NCI-H774 (cell line): ENCODE measurements around the gene TAF10.

Source experiments
- DNase-seq: peaks from one replicate; lab custom pipeline; 2025; lab: John Stamatoyannopoulos, UW

The TAF10 gene

GRCh38 chr11:6640985-6641701 lies 29.1 kb upstream of the TAF10 start:
- DNase-seq, result no peak

GRCh38 chr11:6640036-6640984 lies 28.3 kb upstream of the TAF10 start:
- no peak for DNase-seq

- no peak for DNase-seq
Observed at GRCh38 chr11:6638429-6638828, 26.4 kb upstream of the TAF10 start.

GRCh38 chr11:6637871-6638270 lies 25.9 kb upstream of the TAF10 start:
- DNase-seq, result no peak

GRCh38 chr11:6636480-6636879 lies 24.5 kb upstream of the TAF10 start:
- DNase-seq, result no peak

- no peak for DNase-seq
Observed at GRCh38 chr11:6635082-6635932, 23.3 kb upstream of the TAF10 start.

- DNase-seq, result no peak
Observed at GRCh38 chr11:6634534-6634933, 22.5 kb upstream of the TAF10 start.

- no peak for DNase-seq
Observed at GRCh38 chr11:6633422-6634408, 21.7 kb upstream of the TAF10 start.

GRCh38 chr11:6632116-6633073 lies 20.4 kb upstream of the TAF10 start:
- DNase-seq, result no peak

- DNase-seq, result no peak
Observed at GRCh38 chr11:6631361-6631890, 19.4 kb upstream of the TAF10 start.

GRCh38 chr11:6630632-6631291 lies 18.7 kb upstream of the TAF10 start:
- no peak for DNase-seq

- DNase-seq, result peak; percentile 36
Observed at GRCh38 chr11:6629892-6630631, 18.0 kb upstream of the TAF10 start.

GRCh38 chr11:6629573-6629891 lies 17.5 kb upstream of the TAF10 start:
- no peak for DNase-seq

DNA sequence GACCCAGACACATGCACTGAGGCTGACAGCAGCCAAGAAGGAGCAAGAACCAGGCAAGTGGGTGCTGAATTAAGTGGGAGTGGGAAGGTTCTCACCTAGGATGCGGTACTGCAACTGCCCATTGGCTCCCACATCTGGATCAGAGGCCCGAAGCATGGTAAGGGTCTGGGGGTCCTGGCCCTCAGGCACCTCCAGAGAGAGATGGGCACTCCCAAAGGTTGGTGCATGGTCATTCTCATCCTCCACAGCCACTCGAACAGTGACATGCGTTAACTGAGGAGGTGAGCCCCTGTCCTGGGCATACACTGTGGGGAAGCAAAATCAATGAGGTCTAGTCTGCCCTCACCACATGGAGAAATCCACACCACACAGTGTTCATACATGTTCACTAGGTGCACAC lies 16.5 kb upstream of the TAF10 start:
- no peak for DNase-seq

DNA sequence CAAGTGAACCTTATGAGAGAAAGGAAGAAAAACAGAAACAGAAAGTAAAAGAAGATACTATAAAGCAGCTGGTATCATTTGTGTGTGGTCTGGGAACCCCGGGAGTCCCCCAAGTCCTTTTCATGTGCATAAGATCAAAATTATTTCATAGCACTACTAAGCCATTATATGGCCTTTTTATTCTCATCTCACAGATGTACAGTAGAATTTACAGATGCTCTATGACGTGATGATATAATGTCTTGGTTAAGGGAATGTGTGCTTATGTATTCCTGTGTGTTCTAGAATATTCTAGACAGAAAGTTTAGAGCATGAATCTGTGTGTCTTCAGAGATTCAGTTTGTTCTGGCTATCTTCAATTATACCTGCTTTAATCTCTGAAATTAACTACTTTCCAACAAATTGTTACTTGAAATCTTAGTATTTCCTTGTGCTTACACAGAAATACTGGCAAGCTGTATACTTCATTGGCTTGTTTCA lies 15.8 kb upstream of the TAF10 start:
- no peak for DNase-seq

- DNase-seq, result no peak
Observed at GRCh38 chr11:6626971-6627761, 15.2 kb upstream of the TAF10 start.

GRCh38 chr11:6625832-6626420 lies 13.9 kb upstream of the TAF10 start:
- DNase-seq, result no peak
